NCI-H2227 (cell line): Measurements from ENCODE around the gene HYAL3.
"Not testable (repeated sequence)": the region's sequence is repeated elsewhere in the genome, so short reads cannot be mapped to it uniquely, and the experiment has no call there.

Source experiments
- DNase-seq: peaks from one replicate; lab custom pipeline; 2025; ENCODE audit not compliant: unreplicated experiment; lab: John Stamatoyannopoulos, UW

Gene HYAL3

DNA sequence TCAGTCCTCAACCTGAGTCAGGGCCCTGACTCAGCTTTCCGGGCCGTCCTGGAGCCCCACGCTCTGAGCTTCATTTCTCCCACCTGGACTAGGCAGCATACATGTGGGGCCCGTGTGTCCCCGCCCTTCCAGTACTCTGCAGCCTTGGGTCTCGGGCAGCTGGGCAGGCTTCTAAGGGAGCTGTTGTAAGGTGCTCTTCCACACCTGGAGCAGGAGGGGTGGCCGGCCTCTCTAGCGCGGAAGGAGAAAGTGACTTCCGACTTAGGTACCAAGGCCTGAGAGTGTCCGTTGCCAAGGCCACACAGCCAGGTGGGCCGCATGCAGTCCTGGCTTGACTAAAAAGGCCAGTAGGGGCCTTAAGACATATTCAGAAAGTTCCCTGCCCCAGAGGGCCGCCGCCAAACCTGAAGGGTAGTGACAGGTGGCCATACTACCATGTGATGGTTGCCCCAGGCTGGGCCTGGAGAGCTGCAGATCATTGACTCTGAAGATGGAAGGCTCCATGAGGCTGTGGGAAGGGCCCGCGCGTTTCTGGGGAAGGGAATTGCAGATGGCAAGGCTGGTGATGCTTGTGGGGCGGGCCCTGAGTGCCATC, 39.7 kb downstream of the HYAL3 start:
- DNase-seq, result peak; percentile 17

DNA sequence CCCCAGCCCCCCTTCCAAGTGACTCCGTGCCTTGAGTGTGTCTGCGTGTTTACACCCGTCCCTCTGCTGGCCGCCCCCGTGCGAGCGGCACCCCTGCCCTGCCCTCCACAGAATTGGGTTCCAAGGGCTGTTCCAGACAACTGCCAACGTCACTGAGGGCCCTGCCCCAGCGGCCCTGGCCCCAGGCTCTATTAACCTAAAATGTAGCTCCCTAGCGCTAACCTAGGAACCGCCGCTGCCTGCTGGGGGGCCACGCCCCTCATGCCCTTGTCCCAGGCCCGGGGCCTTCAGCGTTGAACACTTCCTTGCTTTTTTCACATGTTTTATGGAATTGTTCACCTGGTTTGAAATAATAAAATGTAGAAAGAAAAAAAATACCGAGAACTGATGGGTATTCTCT, 40.2 kb downstream of the HYAL3 start:
- DNase-seq, result no peak

DNA sequence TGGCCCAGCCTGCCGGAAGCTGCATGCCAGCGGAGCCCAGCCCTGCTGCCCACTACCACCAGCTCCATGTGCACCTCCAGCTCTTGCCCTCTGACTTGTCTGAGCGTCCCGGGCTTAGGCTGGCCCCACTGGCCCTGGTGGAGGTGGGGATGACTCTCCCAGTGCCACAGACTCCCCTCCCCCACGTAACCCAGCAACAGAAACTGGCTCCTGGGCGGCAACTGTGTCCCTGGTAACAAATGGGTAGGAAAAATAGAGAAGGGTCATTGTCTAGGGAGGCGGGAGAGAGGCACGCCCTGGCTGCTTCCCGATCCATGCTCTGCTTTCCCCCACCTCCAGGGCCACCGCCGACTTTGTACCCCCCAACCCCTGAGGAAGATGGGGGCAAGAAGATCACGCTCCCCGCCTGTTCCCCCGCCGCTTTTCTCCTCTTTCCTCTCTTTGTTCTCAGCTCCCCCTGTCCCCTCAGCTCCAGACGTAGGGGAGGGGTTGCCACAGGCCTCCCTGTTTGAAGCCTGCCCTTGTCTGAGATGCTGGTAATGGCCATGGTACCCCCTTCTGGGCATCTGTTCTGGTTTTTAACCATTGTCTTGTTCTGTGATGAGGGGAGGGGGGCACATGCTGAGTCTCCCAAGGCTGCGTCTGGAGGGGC, 41.0 kb downstream of the HYAL3 start:
- DNase-seq, result peak; percentile 72

- peak; percentile 23 for DNase-seq
Observed at GRCh38 chr3:50256978-50257890, 42.0 kb downstream of the HYAL3 start.

DNA sequence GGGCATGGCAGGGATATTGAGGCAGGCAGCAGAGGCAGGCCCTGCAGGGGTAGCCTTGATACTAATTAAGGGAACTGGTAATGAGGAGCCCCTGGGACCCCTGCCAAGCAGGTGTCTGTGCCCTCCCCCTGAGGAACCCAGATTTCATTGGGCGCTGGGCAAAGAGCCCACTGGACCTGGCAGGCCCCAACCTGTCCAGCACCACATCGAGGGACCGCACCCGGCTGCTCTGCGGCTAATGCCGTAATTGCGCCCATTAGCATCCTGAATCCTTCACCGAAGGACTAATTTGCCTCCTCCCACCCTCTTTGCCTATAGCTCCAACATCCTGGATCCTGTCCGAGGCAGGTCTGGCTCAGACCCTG, 44.0 kb downstream of the HYAL3 start:
- no peak for DNase-seq

DNA sequence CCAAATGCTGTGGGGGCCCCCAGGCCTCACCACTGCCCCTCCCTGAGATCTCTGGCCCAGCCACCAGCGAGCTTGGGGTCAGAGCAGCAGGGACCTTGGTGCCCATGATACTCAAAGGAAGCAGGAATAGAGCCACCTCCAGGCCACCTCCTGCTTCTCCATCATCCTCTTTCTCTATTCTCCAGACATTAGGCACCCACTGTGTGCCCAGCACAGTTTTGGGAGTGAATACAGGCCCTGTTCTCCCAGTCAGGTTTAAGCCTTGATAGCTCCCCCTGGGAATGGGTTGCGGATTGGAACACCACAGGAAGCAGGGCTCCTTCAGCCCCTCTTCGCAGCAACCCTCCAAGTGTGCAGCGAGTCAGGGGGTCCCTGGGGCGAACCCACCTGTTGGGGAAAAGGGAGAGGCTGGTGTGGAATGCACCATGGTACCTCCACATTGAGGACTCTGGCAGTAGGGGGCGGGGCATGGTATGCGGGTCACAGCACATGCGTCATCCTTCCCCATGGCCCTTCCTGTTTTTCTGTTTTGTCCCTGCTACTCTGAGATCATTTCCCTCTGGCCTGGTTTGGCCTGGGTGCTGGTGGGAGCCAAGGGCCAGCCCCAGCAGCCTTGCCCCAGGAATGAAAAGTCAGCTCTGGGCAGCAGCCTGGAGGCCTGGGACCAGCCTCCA, 44.5 kb downstream of the HYAL3 start:
- DNase-seq, result no peak

DNA sequence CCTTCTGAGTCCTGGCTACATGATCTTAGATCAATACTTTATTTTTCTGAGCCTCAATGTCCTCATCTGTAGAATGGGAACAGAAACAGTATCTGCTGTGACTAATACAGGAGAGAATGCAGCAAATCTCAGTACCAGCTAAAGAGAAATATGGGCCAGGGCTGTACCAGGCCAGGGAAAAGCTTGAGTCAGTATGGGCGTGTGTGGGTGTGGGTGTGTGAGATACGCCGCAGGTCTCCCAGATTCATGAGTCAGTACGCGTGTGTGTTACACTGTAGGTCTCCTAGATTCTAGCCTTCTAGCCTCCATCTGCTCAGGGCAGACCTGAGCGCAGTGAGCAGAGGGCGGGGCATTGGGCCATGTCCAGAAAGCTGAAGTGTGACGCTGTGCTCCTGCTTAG, 48.0 kb downstream of the HYAL3 start:
- no peak for DNase-seq

GRCh38 chr3:50250514-50250913, 48.7 kb downstream of the HYAL3 start:
- no peak for DNase-seq

- DNase-seq, result no peak
Observed at GRCh38 chr3:50249457-50249856, 49.7 kb downstream of the HYAL3 start.

DNA sequence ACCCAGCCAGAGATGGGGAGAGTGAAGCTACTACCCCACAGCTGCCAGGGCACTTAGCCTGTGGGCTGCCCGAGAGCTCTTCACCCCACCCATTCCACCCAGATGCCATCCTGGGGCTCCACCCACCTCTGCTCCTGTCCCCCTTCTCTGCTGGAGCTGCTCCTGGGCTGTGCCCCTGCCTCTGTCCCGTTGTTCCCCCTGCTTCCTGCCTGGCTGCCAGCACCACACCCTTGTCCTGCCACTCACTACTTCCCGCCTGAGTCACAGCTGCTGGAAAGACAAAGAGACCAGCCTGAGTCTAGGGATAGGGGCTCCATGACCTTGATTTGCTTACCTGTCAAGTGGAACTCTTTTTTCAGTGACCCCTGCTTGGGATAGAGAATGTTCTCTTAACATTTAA, 50.8 kb downstream of the HYAL3 start:
- DNase-seq, result no peak

- DNase-seq, result no peak
Observed at GRCh38 chr3:50246517-50246954, 52.7 kb downstream of the HYAL3 start.

GRCh38 chr3:50245831-50246516, 53.2 kb downstream of the HYAL3 start:
- peak; percentile 90 for DNase-seq

DNA sequence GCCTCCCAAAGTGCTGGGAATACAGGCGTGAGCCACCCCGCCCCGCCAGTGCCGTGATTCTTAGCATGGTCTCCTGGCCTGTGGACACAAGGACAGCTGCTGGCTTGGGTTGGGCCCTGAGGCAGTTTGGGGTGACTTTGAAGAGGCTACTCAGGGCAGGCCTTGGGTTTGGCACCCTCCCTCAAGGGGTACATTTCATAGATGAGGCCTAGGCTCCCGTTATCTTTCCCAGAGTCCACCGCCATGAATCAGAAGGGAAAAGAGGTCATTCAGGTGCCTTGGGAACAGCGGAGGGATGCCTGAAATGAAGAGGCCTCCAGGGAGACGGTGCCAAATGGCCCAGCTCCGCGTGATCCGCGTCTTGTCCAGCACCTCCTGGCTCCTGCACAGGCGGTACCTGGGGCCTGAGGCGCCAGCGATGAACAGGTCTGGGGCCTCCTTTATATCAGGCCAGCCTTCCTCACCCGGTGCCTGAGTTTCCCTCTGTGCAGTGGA, 53.9 kb downstream of the HYAL3 start:
- DNase-seq, result no peak

GRCh38 chr3:50244813-50245212, 54.4 kb downstream of the HYAL3 start:
- not testable (repeated sequence) for DNase-seq

DNA sequence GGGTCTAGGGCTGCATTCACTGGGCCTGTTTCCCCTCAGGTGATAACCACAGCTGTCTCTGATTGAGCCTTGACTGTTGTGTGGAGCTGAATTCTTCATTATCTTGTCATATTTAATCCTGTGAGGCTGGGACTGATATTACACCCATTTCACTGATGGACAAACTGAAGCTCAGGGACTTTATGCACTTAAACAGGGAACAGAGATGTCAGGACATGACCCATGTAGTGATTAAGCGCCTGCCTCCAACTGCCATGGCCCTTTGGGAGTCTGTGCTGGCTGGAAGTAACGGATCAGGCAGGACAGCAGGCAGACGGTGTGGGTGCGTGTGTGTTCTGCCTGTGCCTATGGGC, 55.7 kb downstream of the HYAL3 start:
- no peak for DNase-seq

DNA sequence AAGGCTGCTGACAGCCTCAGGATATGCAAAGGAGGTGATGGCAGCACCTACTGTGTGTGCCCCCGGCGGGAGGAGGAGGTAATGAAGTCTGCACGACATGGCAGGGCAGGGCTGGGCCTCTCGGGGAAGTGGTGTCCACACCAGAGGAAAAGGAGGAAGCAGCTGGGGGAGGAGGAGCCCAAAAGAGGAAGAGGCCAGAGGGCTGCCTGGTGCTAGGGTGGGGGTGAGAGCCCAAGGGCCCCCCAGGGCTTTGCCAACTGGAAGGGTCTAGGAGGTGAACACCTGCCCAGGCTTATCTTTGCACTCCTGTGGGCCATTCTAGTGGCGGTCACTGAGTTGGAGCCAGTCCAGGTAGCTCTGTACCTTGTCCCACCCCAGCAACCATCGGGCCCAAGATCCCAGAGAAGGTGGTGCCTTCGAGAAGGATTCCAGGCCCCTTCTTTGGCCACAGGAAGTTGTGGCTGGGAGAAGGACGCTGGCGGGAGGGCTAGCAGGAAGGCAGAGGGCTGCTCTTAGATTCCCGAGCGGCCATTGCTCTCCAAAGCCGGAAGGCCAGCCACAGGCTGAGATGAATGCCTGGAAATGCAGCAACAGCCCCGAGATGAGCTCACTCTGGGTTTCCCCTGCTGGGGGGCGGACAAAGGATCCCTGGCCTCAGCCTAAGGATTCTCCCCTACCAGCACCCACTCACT, 56.2 kb downstream of the HYAL3 start:
- DNase-seq, result no peak
